Measurements from ENCODE around the gene SYNDIG1.

DNA sequence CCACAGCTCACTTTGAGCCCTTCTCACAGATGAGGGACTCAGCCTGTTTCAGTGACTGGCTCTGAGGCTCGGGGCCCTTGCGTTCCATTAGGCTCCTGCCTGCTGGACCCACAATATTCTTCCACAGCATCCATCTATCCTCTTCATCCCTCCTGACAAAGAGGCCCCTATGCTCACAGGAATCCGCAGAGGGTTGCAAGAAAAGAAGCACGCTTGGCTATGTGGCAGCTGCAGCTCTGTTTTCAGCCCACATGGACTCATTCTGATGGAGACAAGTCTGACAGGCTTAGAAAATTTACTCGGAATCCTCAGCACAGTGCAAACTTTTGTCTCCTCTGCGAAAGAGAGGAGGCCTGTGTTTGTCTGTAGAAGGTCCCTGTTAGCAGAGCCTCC lies 207.5 kb downstream of the SYNDIG1 start:
- no peak for TF ChIP-seq CTCF (IDR thresholded peaks at IDR 0.05)
- TF ChIP-seq POLR2A (IDR thresholded peaks at IDR 0.05) = no peak

Measured in tibial nerve (tissue), 3 donors.